HepG2 (cell line): ENCODE data around the gene LASP1. TPM values are rescaled to one million over a fixed set of nuclear protein-coding genes. Genes with fewer than 3 reads are reported as not detected.

Experiments used
- FOXJ3 ChIP-seq: sonication (generic); formaldehyde crosslinking; IDR thresholded peaks from 2 replicates; pipeline ENCODE4 v1.4.0; 2020; ENCODE audit warnings: missing genetic modification reagents, mild to moderate bottlenecking, borderline replicate concordance
- FOXM1 ChIP-seq: sonication (generic); formaldehyde crosslinking; IDR thresholded peaks from 2 replicates; pipeline ENCODE4 v1.5.0; 2020; ENCODE audit warnings: missing genetic modification reagents
- GFI1 ChIP-seq: sonication (generic); formaldehyde crosslinking; IDR thresholded peaks from 2 replicates; pipeline ENCODE4 v1.5.0; 2020; ENCODE audit warnings: missing genetic modification reagents, mild to moderate bottlenecking, borderline replicate concordance
- NCOA2 ChIP-seq: sonication (generic); formaldehyde crosslinking; IDR thresholded peaks from 2 replicates; pipeline ENCODE4 v1.8.0; 2022; ENCODE audit warnings: inconsistent platforms
- SNAI1 ChIP-seq: sonication (generic); formaldehyde crosslinking; IDR thresholded peaks from 2 replicates; pipeline ENCODE4 v1.5.0; 2020; ENCODE audit warnings: mild to moderate bottlenecking, missing genetic modification reagents, borderline replicate concordance
- SP1 ChIP-seq, 2 experiments: fragments of 450-650 bp in 1 of 2; sonication (generic) in 1 of 2; formaldehyde crosslinking in 1 of 2; IDR thresholded peaks; 2 replicates each; pipeline versions ENCODE4 v1.4.0 to v1.6.1; 2016 to 2020; ENCODE audit warnings: missing genetic modification reagents in 1 of 2
- SP5 ChIP-seq: IDR thresholded peaks from 2 replicates; pipeline ENCODE4 v1.6.1; 2016; ENCODE audit warnings: low read depth, borderline replicate concordance
- ZNF326 ChIP-seq: sonication (generic); formaldehyde crosslinking; IDR thresholded peaks from 2 replicates; pipeline ENCODE4 v1.4.0; 2020; ENCODE audit warnings: missing genetic modification reagents, borderline replicate concordance
- ZNF547 ChIP-seq: sonication (generic); formaldehyde crosslinking; IDR thresholded peaks from 2 replicates; pipeline ENCODE4 v1.5.1; 2020; ENCODE audit warnings: mild to moderate bottlenecking, missing genetic modification reagents
- ZNF766 ChIP-seq: sonication (generic); formaldehyde crosslinking; IDR thresholded peaks from 2 replicates; pipeline ENCODE4 v1.5.0; 2020; ENCODE audit warnings: missing genetic modification reagents, borderline replicate concordance
- polyA plus RNA-seq, 8 experiments: library from polyadenylated mRNA; depleted of rRNA in 3 of 8; stranded (reverse) in 7 of 8; unstranded in 1 of 8; fragments of >200 nt; fragmentation: Illumina TruSeq in 4 of 8; extraction: Trizol in 4 of 8; gene quantifications; 2 replicates each; pipeline versions ENCODE4 v1.2.1 to v1.2.3, GENCODE V29; 2011 to 2016; ENCODE audit warnings: low read depth in 4 of 8, missing spikeins in 1 of 8, mixed read lengths in 1 of 8; ENCODE audit not compliant: insufficient read depth in 1 of 8
- total RNA-seq, 5 experiments: library from RNA; depleted of rRNA; stranded (reverse); fragments of >200 nt; fragmentation: Illumina TruSeq; extraction: Trizol; gene quantifications; 2 replicates each; pipeline ENCODE4 v1.2.3, GENCODE V29; 2016; ENCODE audit warnings: low read depth in 1 of 5
- TF ChIP-seq, protein P1 (sequence below): sonication (generic); formaldehyde crosslinking; IDR thresholded peaks from 2 replicates; pipeline ENCODE4 v1.4.0; 2020; ENCODE audit warnings: missing genetic modification reagents
- TF ChIP-seq, protein P2 (sequence below): sonication (generic); formaldehyde crosslinking; IDR thresholded peaks from 2 replicates; pipeline ENCODE4 v1.4.0; 2020; ENCODE audit warnings: missing genetic modification reagents
- TF ChIP-seq, protein P3 (sequence below): IDR thresholded peaks from 2 replicates; pipeline ENCODE4 v1.6.1; 2016; ENCODE audit warnings: missing compliant biosample characterization, missing genetic modification reagents, borderline replicate concordance
- TF ChIP-seq, protein P4 (sequence below): sonication (generic); formaldehyde crosslinking; IDR thresholded peaks from 2 replicates; pipeline ENCODE4 v1.5.0; 2020; ENCODE audit warnings: mild to moderate bottlenecking, missing genetic modification reagents, borderline replicate concordance
- TF ChIP-seq, protein P5 (sequence below): sonication (generic); formaldehyde crosslinking; IDR thresholded peaks from 2 replicates; pipeline ENCODE4 v1.5.0; 2020; ENCODE audit warnings: missing genetic modification reagents, mild to moderate bottlenecking, borderline replicate concordance
- TF ChIP-seq, protein P6 (sequence below): sonication (generic); formaldehyde crosslinking; IDR thresholded peaks from 2 replicates; pipeline ENCODE4 v1.4.0; 2020; ENCODE audit warnings: missing genetic modification reagents
- TF ChIP-seq, protein P7 (sequence below): sonication (generic); formaldehyde crosslinking; IDR thresholded peaks from 2 replicates; pipeline ENCODE4 v1.4.0; 2020; ENCODE audit warnings: low read depth, mild to moderate bottlenecking, missing genetic modification reagents

Gene LASP1
- total and polyA plus RNA-seq, 2 of the 13 experiments (the other 11 are each of a cell fraction or from before 2014, with no cell fraction given) = 70.1 to 97.0 TPM

GRCh38 chr17:38871247-38872015 lies 1.6 kb downstream of the LASP1 start (continued):
- TF ChIP-seq, protein P1, sequence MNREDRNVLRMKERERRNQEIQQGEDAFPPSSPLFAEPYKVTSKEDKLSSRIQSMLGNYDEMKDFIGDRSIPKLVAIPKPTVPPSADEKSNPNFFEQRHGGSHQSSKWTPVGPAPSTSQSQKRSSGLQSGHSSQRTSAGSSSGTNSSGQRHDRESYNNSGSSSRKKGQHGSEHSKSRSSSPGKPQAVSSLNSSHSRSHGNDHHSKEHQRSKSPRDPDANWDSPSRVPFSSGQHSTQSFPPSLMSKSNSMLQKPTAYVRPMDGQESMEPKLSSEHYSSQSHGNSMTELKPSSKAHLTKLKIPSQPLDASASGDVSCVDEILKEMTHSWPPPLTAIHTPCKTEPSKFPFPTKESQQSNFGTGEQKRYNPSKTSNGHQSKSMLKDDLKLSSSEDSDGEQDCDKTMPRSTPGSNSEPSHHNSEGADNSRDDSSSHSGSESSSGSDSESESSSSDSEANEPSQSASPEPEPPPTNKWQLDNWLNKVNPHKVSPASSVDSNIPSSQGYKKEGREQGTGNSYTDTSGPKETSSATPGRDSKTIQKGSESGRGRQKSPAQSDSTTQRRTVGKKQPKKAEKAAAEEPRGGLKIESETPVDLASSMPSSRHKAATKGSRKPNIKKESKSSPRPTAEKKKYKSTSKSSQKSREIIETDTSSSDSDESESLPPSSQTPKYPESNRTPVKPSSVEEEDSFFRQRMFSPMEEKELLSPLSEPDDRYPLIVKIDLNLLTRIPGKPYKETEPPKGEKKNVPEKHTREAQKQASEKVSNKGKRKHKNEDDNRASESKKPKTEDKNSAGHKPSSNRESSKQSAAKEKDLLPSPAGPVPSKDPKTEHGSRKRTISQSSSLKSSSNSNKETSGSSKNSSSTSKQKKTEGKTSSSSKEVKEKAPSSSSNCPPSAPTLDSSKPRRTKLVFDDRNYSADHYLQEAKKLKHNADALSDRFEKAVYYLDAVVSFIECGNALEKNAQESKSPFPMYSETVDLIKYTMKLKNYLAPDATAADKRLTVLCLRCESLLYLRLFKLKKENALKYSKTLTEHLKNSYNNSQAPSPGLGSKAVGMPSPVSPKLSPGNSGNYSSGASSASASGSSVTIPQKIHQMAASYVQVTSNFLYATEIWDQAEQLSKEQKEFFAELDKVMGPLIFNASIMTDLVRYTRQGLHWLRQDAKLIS = no peak; the same call in 1 of the 2 replicates
- TF ChIP-seq, protein P2, sequence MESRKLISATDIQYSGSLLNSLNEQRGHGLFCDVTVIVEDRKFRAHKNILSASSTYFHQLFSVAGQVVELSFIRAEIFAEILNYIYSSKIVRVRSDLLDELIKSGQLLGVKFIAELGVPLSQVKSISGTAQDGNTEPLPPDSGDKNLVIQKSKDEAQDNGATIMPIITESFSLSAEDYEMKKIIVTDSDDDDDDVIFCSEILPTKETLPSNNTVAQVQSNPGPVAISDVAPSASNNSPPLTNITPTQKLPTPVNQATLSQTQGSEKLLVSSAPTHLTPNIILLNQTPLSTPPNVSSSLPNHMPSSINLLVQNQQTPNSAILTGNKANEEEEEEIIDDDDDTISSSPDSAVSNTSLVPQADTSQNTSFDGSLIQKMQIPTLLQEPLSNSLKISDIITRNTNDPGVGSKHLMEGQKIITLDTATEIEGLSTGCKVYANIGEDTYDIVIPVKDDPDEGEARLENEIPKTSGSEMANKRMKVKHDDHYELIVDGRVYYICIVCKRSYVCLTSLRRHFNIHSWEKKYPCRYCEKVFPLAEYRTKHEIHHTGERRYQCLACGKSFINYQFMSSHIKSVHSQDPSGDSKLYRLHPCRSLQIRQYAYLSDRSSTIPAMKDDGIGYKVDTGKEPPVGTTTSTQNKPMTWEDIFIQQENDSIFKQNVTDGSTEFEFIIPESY (CRISPR knock-in tag) = peak; percentile 53; the same call in 1 of the 2 replicates
- TF ChIP-seq, protein P3, sequence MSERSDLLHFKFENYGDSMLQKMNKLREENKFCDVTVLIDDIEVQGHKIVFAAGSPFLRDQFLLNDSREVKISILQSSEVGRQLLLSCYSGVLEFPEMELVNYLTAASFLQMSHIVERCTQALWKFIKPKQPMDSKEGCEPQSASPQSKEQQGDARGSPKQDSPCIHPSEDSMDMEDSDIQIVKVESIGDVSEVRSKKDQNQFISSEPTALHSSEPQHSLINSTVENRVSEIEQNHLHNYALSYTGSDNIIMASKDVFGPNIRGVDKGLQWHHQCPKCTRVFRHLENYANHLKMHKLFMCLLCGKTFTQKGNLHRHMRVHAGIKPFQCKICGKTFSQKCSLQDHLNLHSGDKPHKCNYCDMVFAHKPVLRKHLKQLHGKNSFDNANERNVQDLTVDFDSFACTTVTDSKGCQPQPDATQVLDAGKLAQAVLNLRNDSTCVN (CRISPR knock-in tag) = peak; percentile 80
- TF ChIP-seq SP5 (peak; percentile 98), NCOA2 (peak; percentile 76), ZNF547 (no peak; the same call in 1 of the 2 replicates), SNAI1 (CRISPR knock-in tag) (no peak), GFI1 (peak; percentile 82), ZNF326 (no peak), FOXM1 (CRISPR knock-in tag) (no peak), ZNF766 (CRISPR knock-in tag) (peak; percentile 76; the same call in 1 of the 2 replicates), SP1 (IDR thresholded peaks at IDR 0.05) (no peak), SP1 (CRISPR knock-in tag; IDR thresholded peaks at IDR 0.05) (peak; percentile 66), FOXJ3 (no peak)
- TF ChIP-seq, protein P4, sequence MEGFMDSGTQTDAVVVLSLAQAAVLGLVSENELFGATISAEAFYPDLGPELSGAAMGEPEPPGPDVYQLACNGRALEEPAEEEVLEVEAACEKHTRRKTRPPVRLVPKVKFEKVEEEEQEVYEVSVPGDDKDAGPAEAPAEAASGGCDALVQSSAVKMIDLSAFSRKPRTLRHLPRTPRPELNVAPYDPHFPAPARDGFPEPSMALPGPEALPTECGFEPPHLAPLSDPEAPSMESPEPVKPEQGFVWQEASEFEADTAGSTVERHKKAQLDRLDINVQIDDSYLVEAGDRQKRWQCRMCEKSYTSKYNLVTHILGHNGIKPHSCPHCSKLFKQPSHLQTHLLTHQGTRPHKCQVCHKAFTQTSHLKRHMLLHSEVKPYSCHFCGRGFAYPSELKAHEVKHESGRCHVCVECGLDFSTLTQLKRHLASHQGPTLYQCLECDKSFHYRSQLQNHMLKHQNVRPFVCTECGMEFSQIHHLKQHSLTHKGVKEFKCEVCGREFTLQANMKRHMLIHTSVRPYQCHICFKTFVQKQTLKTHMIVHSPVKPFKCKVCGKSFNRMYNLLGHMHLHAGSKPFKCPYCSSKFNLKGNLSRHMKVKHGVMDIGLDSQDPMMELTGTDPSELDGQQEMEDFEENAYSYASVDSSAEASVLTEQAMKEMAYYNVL (CRISPR knock-in tag) = peak; percentile 60; the same call in 1 of the 2 replicates
- TF ChIP-seq, protein P5, sequence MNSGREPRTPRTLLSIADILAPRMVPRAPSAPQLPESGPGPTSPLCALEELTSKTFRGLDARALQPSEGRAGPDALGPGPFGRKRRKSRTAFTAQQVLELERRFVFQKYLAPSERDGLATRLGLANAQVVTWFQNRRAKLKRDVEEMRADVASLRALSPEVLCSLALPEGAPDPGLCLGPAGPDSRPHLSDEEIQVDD = no peak
- TF ChIP-seq, protein P6, sequence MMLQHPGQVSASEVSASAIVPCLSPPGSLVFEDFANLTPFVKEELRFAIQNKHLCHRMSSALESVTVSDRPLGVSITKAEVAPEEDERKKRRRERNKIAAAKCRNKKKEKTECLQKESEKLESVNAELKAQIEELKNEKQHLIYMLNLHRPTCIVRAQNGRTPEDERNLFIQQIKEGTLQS (CRISPR knock-in tag) = peak; percentile 99
- TF ChIP-seq, protein P7, sequence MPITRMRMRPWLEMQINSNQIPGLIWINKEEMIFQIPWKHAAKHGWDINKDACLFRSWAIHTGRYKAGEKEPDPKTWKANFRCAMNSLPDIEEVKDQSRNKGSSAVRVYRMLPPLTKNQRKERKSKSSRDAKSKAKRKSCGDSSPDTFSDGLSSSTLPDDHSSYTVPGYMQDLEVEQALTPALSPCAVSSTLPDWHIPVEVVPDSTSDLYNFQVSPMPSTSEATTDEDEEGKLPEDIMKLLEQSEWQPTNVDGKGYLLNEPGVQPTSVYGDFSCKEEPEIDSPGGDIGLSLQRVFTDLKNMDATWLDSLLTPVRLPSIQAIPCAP (CRISPR knock-in tag) = no peak
